Mononuclear cell (primary cell): Measurements from ENCODE around the gene TMEM63B. TPM values are rescaled to one million over a fixed set of nuclear protein-coding genes. Genes with fewer than 3 reads are reported as not detected.
"Not testable (repeated sequence)": the region's sequence is repeated elsewhere in the genome, so short reads cannot be mapped to it uniquely, and the experiment has no call there.

ENCODE experiments used
- H3K27me3 ChIP-seq: 2 replicates; pipeline ENCODE4 v1.6.0; 2011; ENCODE audit warnings: low read length, control low read depth; ENCODE audit not compliant: insufficient read depth
- H3K4me1 ChIP-seq: 2 replicates; pipeline ENCODE4 v1.5.1; 2011; ENCODE audit warnings: mild to moderate bottlenecking, low read length, control low read depth; ENCODE audit not compliant: insufficient read depth
- H3K4me3 ChIP-seq: 2 replicates; pipeline ENCODE4 v1.5.1; 2011; ENCODE audit warnings: mild to moderate bottlenecking, low read length, moderate library complexity
- H3K9me3 ChIP-seq: 2 replicates; pipeline ENCODE4 v1.5.1; 2011; ENCODE audit warnings: low read depth, mild to moderate bottlenecking, control low read depth, low read length
- total RNA-seq: library from RNA; depleted of rRNA; stranded (reverse); fragments of >200 nt; gene quantifications from one replicate; pipeline ENCODE4 v1.2.3, GENCODE V29; 2012

The TMEM63B gene
- total RNA-seq, 1 donor: 8.1 TPM

GRCh38 chr6:44178424-44179071 lies 51.2 kb downstream of the TMEM63B start:
- H3K4me1 ChIP-seq: peaks cover 10% of the 10 kb centered on the region

GRCh38 chr6:44179072-44179536 lies 51.8 kb downstream of the TMEM63B start:
- peaks cover 10% of the 10 kb centered on the region for H3K4me1 ChIP-seq
- H3K27me3 ChIP-seq: no peaks in the 10 kb centered on the region
- H3K9me3 ChIP-seq: no peaks in the 10 kb centered on the region
- H3K4me3 ChIP-seq: no peak overlapping the region

More at GRCh38 chr6:44178424-44179071, 51.2 kb downstream of the TMEM63B start:
- Histone ChIP-seq H3K27me3 (no peaks in the 10 kb centered on the region), H3K9me3 (no peaks in the 10 kb centered on the region), H3K4me3 (no peak overlapping the region)

GRCh38 chr6:44179648-44180047 lies 52.3 kb downstream of the TMEM63B start:
- Histone ChIP-seq H3K4me3 (no peak overlapping the region), H3K9me3 (no peaks in the 10 kb centered on the region), H3K27me3 (no peaks in the 10 kb centered on the region), H3K4me1 (peaks cover 10% of the 10 kb centered on the region)

- peaks cover 10% of the 10 kb centered on the region for H3K4me1 ChIP-seq
- H3K4me3 ChIP-seq: no peak overlapping the region
Observed at GRCh38 chr6:44180406-44180805, 53.1 kb downstream of the TMEM63B start.

GRCh38 chr6:44180886-44181285 lies 53.5 kb downstream of the TMEM63B start:
- peaks cover 10% of the 10 kb centered on the region for H3K4me1 ChIP-seq

More at GRCh38 chr6:44180406-44180805, 53.1 kb downstream of the TMEM63B start:
- Histone ChIP-seq H3K27me3 (no peaks in the 10 kb centered on the region), H3K9me3 (no peaks in the 10 kb centered on the region)

GRCh38 chr6:44181784-44182183 lies 54.4 kb downstream of the TMEM63B start:
- not testable (repeated sequence) for H3K27me3 ChIP-seq, H3K9me3 ChIP-seq

More at GRCh38 chr6:44180886-44181285, 53.5 kb downstream of the TMEM63B start:
- H3K9me3 ChIP-seq: no peaks in the 10 kb centered on the region
- H3K27me3 ChIP-seq: no peaks in the 10 kb centered on the region
- no peak overlapping the region for H3K4me3 ChIP-seq

GRCh38 chr6:44182911-44183390 lies 55.6 kb downstream of the TMEM63B start:
- no peaks in the 10 kb centered on the region for H3K27me3 ChIP-seq
- no peaks in the 10 kb centered on the region for H3K9me3 ChIP-seq
- no peak overlapping the region for H3K4me3 ChIP-seq
- no peaks in the 10 kb centered on the region for H3K4me1 ChIP-seq

More at GRCh38 chr6:44181784-44182183, 54.4 kb downstream of the TMEM63B start:
- H3K4me1 ChIP-seq, H3K4me3 ChIP-seq: not testable (repeated sequence)

GRCh38 chr6:44183783-44184182 lies 56.4 kb downstream of the TMEM63B start:
- no peaks in the 10 kb centered on the region for H3K4me1 ChIP-seq
- H3K9me3 ChIP-seq: no peaks in the 10 kb centered on the region
- H3K4me3 ChIP-seq: no peak overlapping the region
- no peaks in the 10 kb centered on the region for H3K27me3 ChIP-seq

GRCh38 chr6:44185356-44185755 lies 58.0 kb downstream of the TMEM63B start:
- H3K4me3 ChIP-seq, H3K27me3 ChIP-seq, H3K9me3 ChIP-seq, H3K4me1 ChIP-seq: not testable (repeated sequence)

- Histone ChIP-seq H3K27me3 (no peaks in the 10 kb centered on the region), H3K9me3 (no peaks in the 10 kb centered on the region), H3K4me1 (no peaks in the 10 kb centered on the region), H3K4me3 (no peak overlapping the region)
Observed at GRCh38 chr6:44185953-44186634, 58.7 kb downstream of the TMEM63B start.

GRCh38 chr6:44186635-44187025 lies 59.3 kb downstream of the TMEM63B start:
- Histone ChIP-seq H3K4me3 (no peak overlapping the region), H3K4me1 (no peaks in the 10 kb centered on the region), H3K9me3 (no peaks in the 10 kb centered on the region), H3K27me3 (no peaks in the 10 kb centered on the region)

- Histone ChIP-seq H3K27me3 (no peaks in the 10 kb centered on the region), H3K9me3 (no peaks in the 10 kb centered on the region), H3K4me3 (no peak overlapping the region), H3K4me1 (no peaks in the 10 kb centered on the region)
Observed at GRCh38 chr6:44188819-44189218, 61.5 kb downstream of the TMEM63B start.

- Histone ChIP-seq H3K4me1 (no peaks in the 10 kb centered on the region), H3K9me3 (no peaks in the 10 kb centered on the region), H3K4me3 (no peak overlapping the region), H3K27me3 (no peaks in the 10 kb centered on the region)
Observed at GRCh38 chr6:44189257-44189656, 61.9 kb downstream of the TMEM63B start.

- Histone ChIP-seq H3K9me3 (no peaks in the 10 kb centered on the region), H3K27me3 (no peaks in the 10 kb centered on the region), H3K4me3 (no peak overlapping the region)
Observed at GRCh38 chr6:44190715-44191114, 63.4 kb downstream of the TMEM63B start.

GRCh38 chr6:44192428-44193041 lies 65.2 kb downstream of the TMEM63B start:
- no peak overlapping the region for H3K4me3 ChIP-seq
- no peaks in the 10 kb centered on the region for H3K4me1 ChIP-seq
- H3K9me3 ChIP-seq: no peaks in the 10 kb centered on the region
- no peaks in the 10 kb centered on the region for H3K27me3 ChIP-seq

More at GRCh38 chr6:44190715-44191114, 63.4 kb downstream of the TMEM63B start:
- H3K4me1 ChIP-seq: no peaks in the 10 kb centered on the region
